Breast epithelium (tissue), 3 donors: ENCODE data around the gene PLGRKT.

ENCODE experiments used
- CTCF ChIP-seq, 3 donors: fragments of 450-650 bp; IDR thresholded peaks; one replicate each; pipeline ENCODE4 v1.5.1; 2016 to 2017; ENCODE audit warnings: antibody characterized with exemption in 3 of 3, mild to moderate bottlenecking in 3 of 3, moderate library complexity in 3 of 3
- POLR2A ChIP-seq: fragments of 450-650 bp; IDR thresholded peaks from one replicate; pipeline ENCODE4 v1.6.1; 2016; ENCODE audit warnings: antibody characterized with exemption, mild to moderate bottlenecking, moderate library complexity
- POLR2AphosphoS5 ChIP-seq, 3 donors: sonication (generic); formaldehyde crosslinking; IDR thresholded peaks; one replicate each; pipeline ENCODE4 v1.6.1; 2017; ENCODE audit warnings: antibody characterized with exemption in 3 of 3

- no peak for TF ChIP-seq CTCF (IDR thresholded peaks at IDR 0.05)
- TF ChIP-seq POLR2A = no peak
- no peak for TF ChIP-seq POLR2AphosphoS5 (IDR thresholded peaks at IDR 0.05)
These were observed 111.5 kb downstream of the PLGRKT start for GRCh38 chr9:5326187-5326586.
